SKM-1 (cell line): Measurements from ENCODE around the gene MIER2.
"Not testable (repeated sequence)": the region's sequence is repeated elsewhere in the genome, so short reads cannot be mapped to it uniquely, and the experiment has no call there.

ENCODE experiments used
- DNase-seq: peaks from one replicate; lab custom pipeline; 2025; ENCODE audit not compliant: unreplicated experiment; lab: John Stamatoyannopoulos, UW

Gene MIER2

GRCh38 chr19:362683-363082 is 18.1 kb upstream of the MIER2 start:
- DNase-seq, result no peak

GRCh38 chr19:362154-362553 is 17.6 kb upstream of the MIER2 start:
- no peak for DNase-seq

- DNase-seq, result no peak
These were observed 15.0 kb upstream of the MIER2 start for GRCh38 chr19:359653-359925.

- DNase-seq, result not testable (repeated sequence)
These were observed 10.9 kb upstream of the MIER2 start for GRCh38 chr19:355536-355935.

- DNase-seq, result no peak
These were observed 10.5 kb upstream of the MIER2 start for GRCh38 chr19:355134-355533.

GRCh38 chr19:351976-352625 is 7.5 kb upstream of the MIER2 start:
- DNase-seq, result no peak

- DNase-seq, result no peak
These were observed 3.6 kb upstream of the MIER2 start for GRCh38 chr19:347946-348861.

- no peak for DNase-seq
These were observed 804 bp upstream of the MIER2 start for GRCh38 chr19:345320-345879.

GRCh38 chr19:343941-344624 is 513 bp downstream of the MIER2 start:
- DNase-seq, result no peak

- DNase-seq, result no peak
These were observed 1.1 kb downstream of the MIER2 start for GRCh38 chr19:343451-343931.

GRCh38 chr19:342801-343421 is 1.7 kb downstream of the MIER2 start:
- peak; percentile 60 for DNase-seq

- DNase-seq, result no peak
These were observed 2.5 kb downstream of the MIER2 start for GRCh38 chr19:342128-342455.

- no peak for DNase-seq
These were observed 3.0 kb downstream of the MIER2 start for GRCh38 chr19:341386-342127.

- DNase-seq, result no peak
These were observed 3.8 kb downstream of the MIER2 start for GRCh38 chr19:340620-341385.

- no peak for DNase-seq
These were observed 5.2 kb downstream of the MIER2 start for GRCh38 chr19:339262-339887.

GRCh38 chr19:338421-338820 is 6.2 kb downstream of the MIER2 start:
- DNase-seq, result peak; percentile 47

GRCh38 chr19:336067-336614 is 8.5 kb downstream of the MIER2 start:
- DNase-seq, result no peak

- no peak for DNase-seq
These were observed 9.0 kb downstream of the MIER2 start for GRCh38 chr19:335486-336066.

- no peak for DNase-seq
These were observed 9.5 kb downstream of the MIER2 start for GRCh38 chr19:335072-335471.
